ENCODE data around the gene CPSF2.

- TF ChIP-seq, protein P1, sequence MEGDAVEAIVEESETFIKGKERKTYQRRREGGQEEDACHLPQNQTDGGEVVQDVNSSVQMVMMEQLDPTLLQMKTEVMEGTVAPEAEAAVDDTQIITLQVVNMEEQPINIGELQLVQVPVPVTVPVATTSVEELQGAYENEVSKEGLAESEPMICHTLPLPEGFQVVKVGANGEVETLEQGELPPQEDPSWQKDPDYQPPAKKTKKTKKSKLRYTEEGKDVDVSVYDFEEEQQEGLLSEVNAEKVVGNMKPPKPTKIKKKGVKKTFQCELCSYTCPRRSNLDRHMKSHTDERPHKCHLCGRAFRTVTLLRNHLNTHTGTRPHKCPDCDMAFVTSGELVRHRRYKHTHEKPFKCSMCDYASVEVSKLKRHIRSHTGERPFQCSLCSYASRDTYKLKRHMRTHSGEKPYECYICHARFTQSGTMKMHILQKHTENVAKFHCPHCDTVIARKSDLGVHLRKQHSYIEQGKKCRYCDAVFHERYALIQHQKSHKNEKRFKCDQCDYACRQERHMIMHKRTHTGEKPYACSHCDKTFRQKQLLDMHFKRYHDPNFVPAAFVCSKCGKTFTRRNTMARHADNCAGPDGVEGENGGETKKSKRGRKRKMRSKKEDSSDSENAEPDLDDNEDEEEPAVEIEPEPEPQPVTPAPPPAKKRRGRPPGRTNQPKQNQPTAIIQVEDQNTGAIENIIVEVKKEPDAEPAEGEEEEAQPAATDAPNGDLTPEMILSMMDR (conservative IDR thresholded peaks at IDR 0.05 in 1 of 2, IDR thresholded peaks at IDR 0.05 in 1 of 2; ENCODE audit: low read depth in 1 of 2, low read length in 2 of 2) = no peak
- no peak for TF ChIP-seq EZH2 (IDR thresholded peaks at IDR 0.05; ENCODE audit: low read length, missing control alignments)
Measured at GRCh38 chr14:92105893-92106142, 16.0 kb upstream of the CPSF2 start.

Measured in fibroblast of lung (primary cell).